ENCODE data around the gene PKMYT1.
A peak's percentile ranks its signal among the peaks of the same experiment; 100 is the strongest.
"Not testable (repeated sequence)": the region's sequence is repeated elsewhere in the genome, so short reads cannot be mapped to it uniquely, and the experiment has no call there.

PKMYT1 gene

GRCh38 chr16:2933701-2934100, 46.5 kb downstream of the PKMYT1 start:
- DNase-seq (ENCODE audit: low read depth in 2 of 2) = no peak

GRCh38 chr16:2933136-2933535, 47.1 kb downstream of the PKMYT1 start:
- DNase-seq (ENCODE audit: low read depth in 2 of 2) = no peak

GRCh38 chr16:2931231-2931914, 48.9 kb downstream of the PKMYT1 start:
- DNase-seq (ENCODE audit: low read depth in 2 of 2) = not testable (repeated sequence)

GRCh38 chr16:2930236-2930635, 50.0 kb downstream of the PKMYT1 start:
- DNase-seq (ENCODE audit: low read depth in 2 of 2) = no peak

- no peak for DNase-seq (ENCODE audit: low read depth in 2 of 2)
These were observed 50.6 kb downstream of the PKMYT1 start for GRCh38 chr16:2929693-2930092.

GRCh38 chr16:2928796-2929195, 51.5 kb downstream of the PKMYT1 start:
- DNase-seq (ENCODE audit: low read depth in 2 of 2) = no peak

- DNase-seq (ENCODE audit: low read depth in 2 of 2) = not testable (repeated sequence)
These were observed 52.1 kb downstream of the PKMYT1 start for GRCh38 chr16:2928151-2928550.

- peak; percentile 71 to 77 for DNase-seq (ENCODE audit: low read depth in 2 of 2)
These were observed 53.1 kb downstream of the PKMYT1 start for GRCh38 chr16:2927010-2927646.

- no peak for DNase-seq (ENCODE audit: low read depth in 2 of 2)
These were observed 53.6 kb downstream of the PKMYT1 start for GRCh38 chr16:2926650-2926999.

GRCh38 chr16:2925951-2926649, 54.1 kb downstream of the PKMYT1 start:
- DNase-seq (ENCODE audit: low read depth in 2 of 2) = no peak

- DNase-seq (ENCODE audit: low read depth in 2 of 2) = no peak
These were observed 55.1 kb downstream of the PKMYT1 start for GRCh38 chr16:2924901-2925755.

GRCh38 chr16:2923481-2923880, 56.8 kb downstream of the PKMYT1 start:
- DNase-seq (ENCODE audit: low read depth in 2 of 2) = no peak
